Measurements from ENCODE around the gene AGAP1. TPM values are rescaled to one million over a fixed set of nuclear protein-coding genes. Genes with fewer than 3 reads are reported as not detected.

AGAP1 gene
- total RNA-seq, 1 donor from 2014 or later, result 17.5 TPM

DNA sequence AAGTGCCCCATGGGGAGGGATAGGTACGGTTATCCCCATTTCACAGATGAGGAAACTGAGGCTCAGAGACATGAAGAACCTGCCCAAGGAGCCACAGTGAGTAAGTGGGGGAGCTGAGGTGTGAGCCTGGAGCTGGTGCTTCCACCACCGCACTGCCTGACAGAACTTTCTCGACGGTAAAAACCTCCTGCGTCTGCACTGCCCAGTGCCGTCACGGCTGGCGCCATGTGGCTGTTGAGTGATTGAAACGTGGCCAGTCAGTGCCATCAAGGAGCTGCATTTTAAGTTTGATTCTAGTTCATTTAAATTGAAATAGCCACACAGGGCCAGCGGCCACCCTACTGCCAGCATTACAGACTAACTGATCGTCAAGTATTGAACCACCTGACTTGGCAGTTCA lies 217.1 kb downstream of the AGAP1 start:
- H3K4me3 ChIP-seq (ENCODE audit: low read depth, low read length), result no peak overlapping the region
- TF ChIP-seq, protein P1, sequence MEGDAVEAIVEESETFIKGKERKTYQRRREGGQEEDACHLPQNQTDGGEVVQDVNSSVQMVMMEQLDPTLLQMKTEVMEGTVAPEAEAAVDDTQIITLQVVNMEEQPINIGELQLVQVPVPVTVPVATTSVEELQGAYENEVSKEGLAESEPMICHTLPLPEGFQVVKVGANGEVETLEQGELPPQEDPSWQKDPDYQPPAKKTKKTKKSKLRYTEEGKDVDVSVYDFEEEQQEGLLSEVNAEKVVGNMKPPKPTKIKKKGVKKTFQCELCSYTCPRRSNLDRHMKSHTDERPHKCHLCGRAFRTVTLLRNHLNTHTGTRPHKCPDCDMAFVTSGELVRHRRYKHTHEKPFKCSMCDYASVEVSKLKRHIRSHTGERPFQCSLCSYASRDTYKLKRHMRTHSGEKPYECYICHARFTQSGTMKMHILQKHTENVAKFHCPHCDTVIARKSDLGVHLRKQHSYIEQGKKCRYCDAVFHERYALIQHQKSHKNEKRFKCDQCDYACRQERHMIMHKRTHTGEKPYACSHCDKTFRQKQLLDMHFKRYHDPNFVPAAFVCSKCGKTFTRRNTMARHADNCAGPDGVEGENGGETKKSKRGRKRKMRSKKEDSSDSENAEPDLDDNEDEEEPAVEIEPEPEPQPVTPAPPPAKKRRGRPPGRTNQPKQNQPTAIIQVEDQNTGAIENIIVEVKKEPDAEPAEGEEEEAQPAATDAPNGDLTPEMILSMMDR (conservative IDR thresholded peaks at IDR 0.05; ENCODE audit: low read depth, low read length), result no peak
- DNase-seq (ENCODE audit: low read depth), result no peak

GRCh38 chr2:235711527-235711926 lies 217.7 kb downstream of the AGAP1 start:
- no peak overlapping the region for H3K4me3 ChIP-seq (ENCODE audit: low read depth, low read length)
- TF ChIP-seq, protein P1 (conservative IDR thresholded peaks at IDR 0.05; ENCODE audit: low read depth, low read length), result no peak
- no peak for DNase-seq (ENCODE audit: low read depth)

GRCh38 chr2:235712176-235712575 lies 218.3 kb downstream of the AGAP1 start:
- no peak overlapping the region for H3K4me3 ChIP-seq (ENCODE audit: low read depth, low read length)
- no peak for DNase-seq (ENCODE audit: low read depth)
- TF ChIP-seq, protein P1 (conservative IDR thresholded peaks at IDR 0.05; ENCODE audit: low read depth, low read length), result no peak

- TF ChIP-seq, protein P1 (conservative IDR thresholded peaks at IDR 0.05; ENCODE audit: low read depth, low read length), result no peak
- DNase-seq (ENCODE audit: low read depth), result no peak
- H3K4me3 ChIP-seq (ENCODE audit: low read depth, low read length), result no peak overlapping the region
Observed at GRCh38 chr2:235713189-235713588, 219.3 kb downstream of the AGAP1 start.

DNA sequence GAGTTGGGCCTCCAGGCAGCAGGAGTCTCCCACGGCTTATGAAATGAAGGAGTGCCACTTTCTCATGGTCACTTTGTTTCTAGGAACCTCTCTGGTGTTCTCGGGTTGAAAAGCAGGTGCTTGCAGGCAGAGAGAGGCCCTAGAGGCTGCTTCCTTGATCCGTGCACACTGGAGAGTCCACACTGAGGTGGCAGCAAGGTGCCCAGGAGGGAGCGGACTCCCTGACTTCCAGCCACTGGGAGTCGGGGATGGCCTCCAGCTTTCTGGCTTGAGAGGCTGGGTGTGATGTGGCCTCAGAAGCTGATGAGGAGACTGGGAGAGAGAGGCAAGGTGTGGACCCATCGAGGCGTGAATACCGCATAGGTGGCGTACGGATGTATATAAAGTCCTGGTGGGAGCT lies 221.8 kb downstream of the AGAP1 start:
- no peak overlapping the region for H3K4me3 ChIP-seq (ENCODE audit: low read depth, low read length)
- TF ChIP-seq, protein P1 (conservative IDR thresholded peaks at IDR 0.05; ENCODE audit: low read depth, low read length), result no peak
- DNase-seq (ENCODE audit: low read depth), result no peak

DNA sequence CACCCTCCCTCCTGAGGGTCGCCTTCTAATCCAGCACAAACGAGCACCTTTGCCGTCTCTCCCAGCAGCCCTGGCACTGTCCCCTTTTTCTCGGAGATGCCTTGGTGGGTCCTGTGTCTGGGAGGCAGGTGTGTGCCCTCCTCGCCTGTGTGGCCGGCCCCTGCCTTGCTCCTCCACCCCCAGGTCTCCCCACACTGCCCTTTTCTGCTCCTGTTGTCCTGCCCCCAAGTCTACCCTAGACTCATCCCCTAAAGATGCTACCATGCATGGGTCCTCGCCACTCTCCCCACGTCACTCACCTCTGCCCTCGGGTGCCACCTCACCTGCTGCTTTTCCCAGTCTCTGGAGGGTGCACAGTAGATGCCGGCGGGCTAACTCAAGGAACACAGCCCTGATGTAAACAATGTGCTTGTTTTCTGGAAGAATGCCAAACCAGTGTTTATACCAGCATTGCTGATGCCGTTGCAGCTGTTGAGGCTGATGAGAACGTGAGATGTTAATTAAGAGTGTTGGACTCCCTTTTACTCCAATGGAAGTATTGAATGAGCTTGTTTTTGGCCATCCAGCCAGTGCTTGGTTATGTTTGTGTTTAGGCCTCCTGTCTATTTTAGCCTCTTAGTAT lies 223.1 kb downstream of the AGAP1 start:
- no peak overlapping the region for H3K4me3 ChIP-seq (ENCODE audit: low read depth, low read length)
- DNase-seq (ENCODE audit: low read depth), result no peak
- TF ChIP-seq, protein P1 (conservative IDR thresholded peaks at IDR 0.05; ENCODE audit: low read depth, low read length), result no peak

All from epithelial cell of proximal tubule (primary cell).